GM08714 (cell line): ENCODE results near the gene PDIA6.

Source experiments
- H3K4me3 ChIP-seq: fragments of 200-500 bp; sonication (Bioruptor generic); 2 replicates; pipeline ENCODE4 v1.5.1; 2014; ENCODE audit warnings: mild to moderate bottlenecking, low read length, inconsistent platforms
- ZNF274 ChIP-seq: IDR thresholded peaks from 2 replicates; pipeline ENCODE4 v1.6.1; 2012; ENCODE audit warnings: mild to moderate bottlenecking, low read depth, low read length

The PDIA6 gene

DNA sequence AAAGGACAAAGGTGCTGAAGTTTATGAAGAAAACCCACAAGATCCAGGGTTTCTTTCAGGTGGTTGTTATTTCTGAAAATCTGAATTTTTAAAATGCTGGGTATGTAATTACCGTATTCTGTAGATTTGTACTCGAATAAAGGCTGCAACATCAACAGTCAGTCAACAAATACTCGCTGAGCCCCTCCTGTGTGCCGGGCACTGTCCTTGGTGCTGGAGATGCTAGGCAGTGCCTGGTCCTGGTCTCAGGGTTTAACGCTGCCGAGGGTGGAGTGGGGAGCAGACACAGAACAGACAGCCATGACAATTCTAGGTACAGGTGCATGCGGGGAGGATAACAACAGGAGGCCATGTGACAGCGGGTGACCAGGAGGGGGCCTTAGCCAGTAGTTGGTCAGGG is 27.2 kb upstream of the PDIA6 start:
- TF ChIP-seq ZNF274 = no peak
- no peak overlapping the region for H3K4me3 ChIP-seq

DNA sequence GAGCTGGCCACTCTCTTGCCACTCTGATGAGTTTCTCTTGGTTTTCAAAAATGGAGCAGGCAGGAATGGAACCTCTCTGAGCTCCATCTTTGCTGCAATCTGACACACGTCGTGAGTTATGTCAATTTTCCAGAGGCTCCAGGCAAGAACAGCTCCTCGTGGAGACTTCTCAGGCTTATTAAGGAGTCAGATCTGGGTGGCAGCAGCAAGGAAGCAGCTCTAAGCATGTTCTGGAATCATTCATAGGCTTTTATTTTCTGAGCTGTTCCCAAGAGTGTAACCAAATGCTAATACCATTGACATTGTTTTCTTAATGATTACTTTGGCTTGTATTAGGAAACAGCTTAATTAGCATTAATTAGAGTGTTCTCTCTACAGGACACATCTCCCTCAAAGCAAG is 26.1 kb upstream of the PDIA6 start:
- H3K4me3 ChIP-seq = no peak overlapping the region
- TF ChIP-seq ZNF274 = no peak

DNA sequence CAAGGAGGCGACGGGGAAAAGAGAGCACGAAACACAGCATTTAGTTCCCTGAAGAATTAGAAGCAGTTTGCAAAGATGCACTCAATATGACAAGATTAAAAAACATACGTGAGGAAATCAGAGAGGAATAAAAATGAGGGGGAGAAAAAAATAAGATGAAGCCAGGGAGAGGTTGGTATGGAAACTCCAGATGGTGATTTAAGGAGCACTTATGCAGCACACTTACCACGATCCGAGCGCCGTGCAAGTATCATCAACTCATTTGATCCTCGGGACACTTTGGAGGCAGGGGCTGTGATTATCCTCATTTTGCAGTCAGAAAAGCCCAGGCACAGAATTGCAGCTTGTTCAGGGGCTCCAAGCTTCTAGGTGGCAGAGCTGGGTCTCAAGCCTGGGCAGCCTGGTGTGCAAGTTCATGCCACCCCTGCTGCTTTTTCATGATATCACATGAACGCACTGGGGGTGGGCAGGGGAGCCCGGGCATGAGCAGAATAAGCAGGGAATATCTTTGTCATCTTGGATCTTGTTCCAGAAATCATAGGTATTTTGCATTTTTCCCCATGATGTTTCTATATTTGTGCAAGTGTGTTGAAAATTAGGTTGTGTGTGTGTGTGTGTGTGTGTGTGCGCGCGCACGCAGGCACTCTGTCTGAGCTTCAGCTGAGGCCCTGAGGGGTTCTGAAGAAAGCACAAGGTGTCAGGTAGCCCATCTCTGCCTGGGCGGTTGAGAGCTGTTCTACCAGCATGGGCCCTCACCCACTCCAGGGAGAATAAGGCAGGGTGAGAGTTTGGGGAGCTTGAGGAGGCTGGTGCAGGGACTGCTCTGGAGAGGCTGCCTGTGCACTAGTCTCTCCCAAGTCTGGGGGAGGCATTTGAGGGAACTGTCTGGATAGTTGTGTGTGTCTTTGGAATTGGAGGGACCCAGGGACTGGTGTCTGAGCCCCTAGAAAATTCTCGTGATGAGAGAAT is 25.0 kb upstream of the PDIA6 start:
- H3K4me3 ChIP-seq = no peak overlapping the region
- TF ChIP-seq ZNF274 = no peak

DNA sequence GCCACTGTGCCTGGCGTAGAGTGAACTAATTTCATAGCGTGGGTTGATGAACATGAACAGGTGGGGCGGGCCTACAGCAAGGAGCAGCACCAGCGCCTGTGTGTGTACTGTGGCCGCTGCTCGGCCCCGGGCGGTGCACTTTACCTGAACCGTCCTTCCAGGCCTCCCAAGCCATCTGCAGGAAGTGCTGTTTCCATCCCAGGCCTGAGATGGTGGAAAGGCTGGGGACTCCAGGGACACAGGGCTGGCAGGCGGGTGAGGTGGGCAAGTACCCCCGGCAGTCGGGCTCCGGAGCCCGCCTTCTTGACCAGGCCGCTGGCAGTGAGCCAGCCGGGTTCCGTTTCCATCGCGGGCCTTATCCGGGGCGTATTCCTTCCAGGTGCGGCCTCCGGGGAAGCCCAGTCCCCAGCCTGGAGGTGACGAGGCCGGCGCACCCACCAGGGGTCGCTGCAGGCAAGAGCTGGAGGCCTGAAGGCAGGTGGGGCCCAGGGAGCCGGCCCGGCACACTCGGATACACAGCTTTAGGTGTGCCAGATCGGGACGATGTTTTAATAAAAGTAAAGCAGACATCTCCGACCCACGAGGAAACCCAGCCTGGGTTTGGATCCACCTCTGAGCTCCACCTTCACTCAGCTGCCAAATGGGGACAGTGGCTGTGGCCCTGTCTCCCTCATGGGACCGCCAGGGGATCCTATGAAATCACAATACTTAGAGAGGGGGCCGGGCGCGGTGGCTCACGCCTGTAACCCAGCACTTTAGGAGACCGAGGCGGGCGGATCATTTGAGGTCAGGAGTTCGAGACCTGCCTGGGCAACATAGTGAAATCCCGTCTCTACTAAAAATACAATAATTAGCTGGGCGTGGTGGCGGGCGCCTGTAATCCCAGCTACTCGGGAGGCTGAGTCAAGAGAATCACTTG is 22.7 kb upstream of the PDIA6 start:
- no peak for TF ChIP-seq ZNF274
- no peak overlapping the region for H3K4me3 ChIP-seq

DNA sequence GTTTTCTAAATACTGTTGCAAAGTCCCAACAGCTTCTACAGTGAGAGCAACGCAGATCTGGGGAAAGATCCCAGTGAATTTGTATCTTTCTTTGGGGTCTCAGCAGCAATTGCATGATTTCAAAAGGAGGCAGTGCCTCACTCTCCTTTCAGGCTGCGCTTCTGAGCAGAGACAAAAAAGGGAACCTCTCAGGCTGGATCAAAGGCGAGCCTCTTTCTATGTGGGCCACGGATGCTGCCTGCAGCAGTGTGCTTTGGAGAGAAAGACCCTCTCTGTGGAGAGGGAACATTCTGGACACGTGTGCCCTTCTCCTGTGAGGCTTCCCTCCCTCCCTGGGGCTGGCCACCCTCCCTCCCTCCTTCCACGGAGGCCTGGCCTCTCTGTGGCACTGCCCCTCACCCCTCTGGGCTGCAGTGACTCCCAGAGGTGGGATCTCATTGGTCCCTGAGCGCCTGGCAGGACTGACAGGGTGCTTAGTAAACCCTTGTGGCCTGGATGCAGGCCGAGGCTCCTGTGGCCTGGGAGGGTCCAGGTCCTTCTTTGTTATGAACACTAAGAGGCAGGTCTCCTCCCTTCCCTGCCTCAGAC is 21.6 kb upstream of the PDIA6 start:
- no peak overlapping the region for H3K4me3 ChIP-seq
- TF ChIP-seq ZNF274 = no peak

DNA sequence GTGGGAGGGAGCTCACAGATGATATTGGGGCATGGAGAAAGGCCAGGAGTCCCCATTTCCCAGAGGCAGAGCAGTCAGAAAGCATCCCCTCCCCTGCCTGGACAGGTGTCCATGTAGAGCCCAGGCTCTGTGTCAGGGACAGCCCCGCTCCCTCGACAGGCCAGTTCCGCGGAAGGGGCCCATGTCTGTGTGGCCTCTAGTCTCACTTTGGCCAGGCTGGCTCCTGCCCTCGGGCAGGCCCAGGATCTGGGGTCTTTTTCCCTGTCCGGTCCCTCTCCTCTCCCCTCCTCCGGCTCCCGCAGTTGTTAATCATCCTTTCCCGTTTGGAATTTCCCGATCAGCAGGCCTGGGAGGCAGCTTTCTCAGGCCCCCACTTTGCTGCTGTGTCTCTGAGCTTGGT is 20.4 kb upstream of the PDIA6 start:
- no peak for TF ChIP-seq ZNF274
- H3K4me3 ChIP-seq = no peak overlapping the region

DNA sequence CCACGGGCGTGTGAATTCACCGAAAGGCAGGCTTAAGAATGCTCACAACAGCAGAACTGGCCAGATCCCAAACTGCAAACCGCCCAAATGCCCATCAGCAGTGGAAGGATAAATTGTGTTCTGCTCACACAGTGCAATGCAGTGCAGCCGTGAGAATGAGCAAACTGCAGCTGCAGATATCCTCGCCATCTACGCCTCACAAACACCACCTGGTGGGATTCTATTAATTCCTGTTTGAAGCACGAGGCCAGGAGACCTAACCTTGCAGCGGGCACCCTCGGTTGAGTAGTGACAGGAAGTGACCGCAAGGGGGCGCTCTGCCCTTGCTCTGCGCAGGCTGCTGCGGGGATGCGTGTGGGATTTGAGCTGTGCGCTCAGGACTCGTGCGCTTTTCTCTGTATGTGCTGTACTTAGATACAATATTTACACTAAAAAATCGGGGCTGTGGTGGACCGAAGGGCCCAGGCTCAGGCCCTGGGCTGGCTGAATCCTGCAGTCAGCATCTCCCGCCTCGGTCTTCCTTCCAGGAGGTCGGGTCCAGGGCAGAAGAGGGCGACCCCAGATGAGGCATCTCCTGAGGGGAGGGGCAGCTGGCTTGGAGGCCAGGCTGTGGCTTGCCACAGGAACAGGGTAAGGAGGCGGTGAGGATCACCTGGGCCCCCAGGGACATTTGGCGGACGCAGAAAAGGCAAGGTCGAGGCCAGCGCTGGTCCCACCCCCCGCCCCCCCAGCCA is 19.8 kb upstream of the PDIA6 start:
- no peak for TF ChIP-seq ZNF274
- no peak overlapping the region for H3K4me3 ChIP-seq

DNA sequence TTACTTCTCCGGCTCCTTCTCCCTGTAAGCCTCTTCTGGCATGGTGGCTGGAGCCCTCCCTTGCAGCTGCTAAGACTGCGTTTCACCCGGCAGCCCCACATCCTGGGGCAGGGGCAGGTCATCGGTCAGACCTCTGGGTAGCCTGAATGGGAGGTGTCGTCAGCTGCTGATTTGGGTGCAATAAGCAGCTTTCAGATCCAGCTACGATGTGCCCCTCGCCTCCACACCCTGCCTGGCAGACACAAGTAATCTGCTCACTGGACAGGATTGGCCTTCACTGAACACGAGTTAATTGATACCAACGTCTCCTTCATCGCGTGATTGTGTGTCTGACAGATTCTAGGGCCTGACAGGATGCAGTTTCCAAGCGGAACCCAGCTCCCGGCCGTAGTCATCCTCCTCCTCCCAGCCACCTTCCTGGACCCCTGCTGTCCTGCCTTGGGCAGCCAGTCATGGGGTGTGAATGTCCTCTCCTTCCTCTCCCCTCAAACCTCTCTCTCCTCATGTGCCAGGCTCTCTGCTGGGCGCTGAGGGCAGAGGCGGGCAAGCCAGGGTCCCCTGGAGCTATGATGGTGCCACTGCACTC is 18.9 kb upstream of the PDIA6 start:
- no peak overlapping the region for H3K4me3 ChIP-seq
- TF ChIP-seq ZNF274 = no peak

DNA sequence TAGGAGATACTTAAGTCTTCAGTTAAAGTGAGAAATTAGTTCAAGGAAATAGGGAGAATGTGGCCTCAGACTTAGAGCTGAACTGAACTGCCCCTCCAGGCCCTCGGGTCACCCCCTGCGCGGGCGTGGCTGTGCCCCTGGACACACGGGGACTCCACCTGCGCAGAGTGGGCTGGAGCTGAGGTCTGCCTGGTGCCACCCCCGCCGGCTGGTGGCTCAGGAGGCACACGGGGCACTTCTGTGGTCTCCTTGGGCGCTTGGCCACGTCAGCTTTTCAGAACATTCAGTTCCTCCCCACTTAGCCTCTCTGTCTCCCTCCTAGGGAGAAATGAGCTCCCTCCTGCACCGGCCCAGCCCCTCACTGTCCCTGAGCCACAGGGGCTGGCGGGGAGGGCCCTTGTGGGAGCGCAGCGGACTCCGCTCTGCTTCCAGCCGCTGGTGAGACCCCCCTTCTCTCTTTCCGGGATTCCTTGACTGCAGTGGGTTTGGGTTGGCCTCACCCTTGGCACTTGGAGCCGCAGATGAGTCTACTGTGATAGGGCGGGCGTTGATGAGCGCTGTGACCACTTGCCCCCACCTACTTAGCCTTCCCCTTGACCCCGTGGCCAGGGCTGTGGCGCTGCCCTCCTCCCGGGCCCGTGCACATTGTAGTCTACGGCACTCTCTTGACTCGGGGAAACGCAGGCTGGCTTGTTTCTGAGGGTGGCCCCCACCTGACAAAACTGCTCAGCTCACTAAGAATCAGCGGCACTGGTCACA is 18.2 kb upstream of the PDIA6 start:
- H3K4me3 ChIP-seq = no peak overlapping the region
- TF ChIP-seq ZNF274 = no peak

DNA sequence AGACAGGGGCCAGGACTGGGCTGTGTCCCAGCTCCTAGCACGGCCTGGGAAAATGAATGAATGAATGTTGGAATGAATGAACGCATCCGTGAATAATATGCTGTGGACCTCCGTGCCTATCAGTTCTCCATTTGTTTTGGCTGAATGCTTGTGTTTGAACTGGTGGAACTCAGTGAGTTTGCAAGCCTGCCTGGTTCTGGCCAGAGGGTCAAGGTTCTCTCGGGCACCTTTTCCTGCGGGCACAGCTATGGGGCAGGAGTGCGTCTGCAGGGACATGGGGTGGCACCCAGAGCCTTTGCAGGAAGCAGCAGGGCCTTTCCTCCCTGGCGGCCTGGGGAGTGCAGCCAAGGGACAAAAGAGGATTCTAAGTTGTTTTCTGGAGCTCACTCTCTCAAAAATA is 17.6 kb upstream of the PDIA6 start:
- TF ChIP-seq ZNF274 = no peak
- no peak overlapping the region for H3K4me3 ChIP-seq

DNA sequence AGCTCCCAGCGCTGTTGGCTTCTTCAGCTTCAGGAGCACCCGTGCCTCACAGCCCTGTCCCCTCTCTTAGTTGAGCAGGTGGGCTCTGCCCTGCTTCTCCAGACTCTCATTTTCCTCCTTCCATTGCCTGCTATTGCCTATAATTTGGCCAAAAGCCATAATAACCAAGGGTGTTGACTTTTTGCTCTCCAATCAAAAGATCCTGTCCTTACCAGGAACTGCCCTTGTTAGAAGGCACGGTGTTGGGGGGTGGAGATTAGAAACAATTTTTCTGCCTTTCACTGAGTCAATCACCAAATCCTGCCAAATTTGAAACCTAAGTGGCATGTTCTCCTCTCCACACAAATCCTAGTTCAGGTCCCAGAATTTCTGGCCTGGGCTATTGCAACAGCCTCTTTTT is 16.7 kb upstream of the PDIA6 start:
- TF ChIP-seq ZNF274 = no peak
- no peak overlapping the region for H3K4me3 ChIP-seq

DNA sequence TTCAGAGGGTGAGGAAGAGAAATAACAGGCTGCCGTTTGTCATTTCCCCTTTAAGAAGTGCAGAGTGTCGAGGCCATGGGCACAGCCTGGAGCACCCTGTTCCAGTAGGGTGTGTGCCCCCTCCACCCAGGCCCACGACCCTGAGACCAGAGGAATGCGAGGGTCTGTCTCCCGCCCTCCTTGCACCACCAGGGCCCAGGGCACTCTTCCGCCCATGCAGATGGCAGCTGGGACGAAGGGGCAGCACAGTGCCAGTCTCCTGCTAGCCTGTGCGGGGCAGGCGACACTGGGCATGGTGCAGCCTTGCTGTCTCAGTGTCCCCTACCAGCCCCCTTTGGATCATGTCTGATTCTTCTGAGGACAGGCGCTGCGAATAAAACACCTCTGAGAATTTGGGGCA is 15.8 kb upstream of the PDIA6 start:
- TF ChIP-seq ZNF274 = no peak
- H3K4me3 ChIP-seq = no peak overlapping the region

DNA sequence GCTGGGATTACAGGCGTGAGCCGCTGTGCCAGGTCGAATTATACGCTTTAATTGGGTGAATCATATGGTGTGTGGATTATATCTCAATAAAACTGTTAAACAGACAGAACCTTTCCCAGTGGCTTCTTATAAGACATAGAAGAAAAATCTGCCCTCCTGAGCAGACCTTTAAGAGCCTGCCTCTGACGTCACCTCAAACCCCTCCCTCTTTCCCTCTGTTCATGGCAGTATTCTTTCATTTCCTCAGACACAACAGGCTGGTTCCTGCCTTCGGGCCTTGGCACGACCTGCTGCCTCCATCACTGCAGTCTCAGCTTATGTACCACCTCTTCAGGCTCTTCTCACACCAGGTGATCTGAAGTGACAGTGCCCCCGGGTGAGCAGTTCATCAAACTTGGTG is 14.0 kb upstream of the PDIA6 start:
- H3K4me3 ChIP-seq = no peak overlapping the region
- no peak for TF ChIP-seq ZNF274
